OCI-LY1 (cell line): Measurements from ENCODE around the gene RPLP2.

ENCODE experiments used
- CTCF ChIP-seq: fragments of 200-600 bp; sonication (generic), shearing (Covaris generic); IDR thresholded peaks from 2 replicates; pipeline ENCODE4 v1.5.1; 2017; ENCODE audit warnings: mild to moderate bottlenecking, antibody characterized with exemption, low read length, moderate library complexity, mixed read lengths
- EZH2 ChIP-seq: fragments of 200-600 bp; sonication (generic), shearing (Covaris generic); IDR thresholded peaks from 2 replicates; pipeline ENCODE4 v1.8.0; 2017; ENCODE audit warnings: borderline replicate concordance, mixed run types, mild to moderate bottlenecking, antibody characterized with exemption, low read length, moderate library complexity, mixed read lengths

- TF ChIP-seq CTCF (no peak), EZH2 (no peak)
Observed at GRCh38 chr11:830295-831117, 20.7 kb downstream of the RPLP2 start.
